GM23338 (cell line): ENCODE measurements around the gene ROCK2. TPM values are rescaled to one million over a fixed set of nuclear protein-coding genes. Genes with fewer than 3 reads are reported as not detected.

ENCODE experiments used
- ATAC-seq: fragments of 200-7000 bp; cut with Tn5 transposase; 3 replicates; pipeline ENCODE4 v1.9.1; 2020
- DNase-seq: peaks from one replicate; pipeline ENCODE4 v3.0.0-alpha.2; 2015; ENCODE audit warnings: low spot score
- H2AFZ ChIP-seq: fragments of 200-600 bp; sonication (generic); 2 replicates; pipeline ENCODE4 v1.8.0; 2016; ENCODE audit warnings: antibody characterized with exemption, mild to moderate bottlenecking, moderate library complexity
- H3F3A ChIP-seq: fragments of 200-600 bp; sonication (generic); replicated peaks from 2 replicates; pipeline ENCODE4 v1.8.0; 2017; ENCODE audit warnings: antibody characterized with exemption, mixed run types, low read depth
- H3K27ac ChIP-seq: fragments of 200-600 bp; sonication (generic); 2 replicates; pipeline ENCODE4 v1.6.1; 2016; ENCODE audit warnings: low read depth
- H3K27me3 ChIP-seq: fragments of 200-600 bp; sonication (generic); 2 replicates; pipeline ENCODE4 v1.8.0; 2016; ENCODE audit warnings: mild to moderate bottlenecking, mixed run types, moderate library complexity; ENCODE audit not compliant: insufficient read depth
- H3K36me3 ChIP-seq: fragments of 200-600 bp; sonication (generic); 2 replicates; pipeline ENCODE4 v1.8.0; 2016; ENCODE audit warnings: mild to moderate bottlenecking; ENCODE audit not compliant: insufficient read depth
- H3K4me1 ChIP-seq: fragments of 200-600 bp; sonication (generic); 2 replicates; pipeline ENCODE4 v1.8.0; 2016; ENCODE audit warnings: mild to moderate bottlenecking, moderate library complexity; ENCODE audit not compliant: insufficient read depth
- H3K4me2 ChIP-seq: fragments of 200-600 bp; sonication (generic); 2 replicates; pipeline ENCODE4 v1.7.1; 2017; ENCODE audit warnings: mixed run types
- H3K4me3 ChIP-seq: fragments of 200-600 bp; sonication (generic); 2 replicates; pipeline ENCODE4 v1.6.1; 2016; ENCODE audit warnings: mixed run types
- H3K79me2 ChIP-seq: fragments of 200-600 bp; sonication (generic); replicated peaks from 2 replicates; pipeline ENCODE4 v1.8.0; 2017; ENCODE audit warnings: mild to moderate bottlenecking; ENCODE audit not compliant: insufficient read depth
- H3K9me2 ChIP-seq: fragments of 200-600 bp; sonication (generic); 2 replicates; pipeline ENCODE4 v1.8.0; 2017; ENCODE audit not compliant: insufficient read depth
- H4K20me1 ChIP-seq: fragments of 200-600 bp; sonication (generic); replicated peaks from 2 replicates; pipeline ENCODE4 v1.8.0; 2017; ENCODE audit warnings: mild to moderate bottlenecking; ENCODE audit not compliant: insufficient read depth
- H3K27ac Mint-ChIP-seq: 2 replicates; pipeline ENCODE4 v1.8.0; 2020; ENCODE audit warnings: inconsistent platforms, mild to moderate bottlenecking, moderate library complexity, mixed read lengths
- H3K27me3 Mint-ChIP-seq: 3 replicates; pipeline ENCODE4 v1.8.0; 2022; ENCODE audit warnings: low read depth, mild to moderate bottlenecking, moderate library complexity, mixed read lengths, inconsistent platforms; ENCODE audit not compliant: insufficient read depth, poor library complexity
- H3K36me3 Mint-ChIP-seq: 3 replicates; pipeline ENCODE4 v1.8.0; 2021; ENCODE audit warnings: low read depth, mild to moderate bottlenecking, inconsistent platforms, moderate library complexity, mixed read lengths
- H3K4me1 Mint-ChIP-seq: 3 replicates; pipeline ENCODE4 v1.8.0; 2020; ENCODE audit warnings: mild to moderate bottlenecking, inconsistent platforms, mixed read lengths
- H3K4me3 Mint-ChIP-seq: 3 replicates; pipeline ENCODE4 v1.8.0; 2021; ENCODE audit warnings: moderate library complexity, mild to moderate bottlenecking, inconsistent platforms, mixed read lengths
- H3K9me3 Mint-ChIP-seq: 3 replicates; pipeline ENCODE4 v1.8.0; 2020; ENCODE audit warnings: moderate library complexity, mild to moderate bottlenecking, inconsistent platforms, mixed read lengths
- CREB1 ChIP-seq: fragments of 250-450 bp; sonication (Bioruptor Pico); IDR thresholded peaks from 2 replicates; pipeline ENCODE4 v1.5.0; 2020; ENCODE audit warnings: low read depth, mild to moderate bottlenecking, moderate library complexity
- ETS1 ChIP-seq: IDR thresholded peaks from 2 replicates; pipeline ENCODE4 v1.6.1; 2016; ENCODE audit warnings: antibody characterized with exemption
- EZH2 ChIP-seq: fragments of 200-600 bp; sonication (generic); IDR thresholded peaks from one replicate; pipeline ENCODE4 v1.8.0; 2017; ENCODE audit warnings: antibody characterized with exemption, mild to moderate bottlenecking, low read depth; ENCODE audit not compliant: unreplicated experiment
- POLR2AphosphoS5 ChIP-seq: IDR thresholded peaks from 2 replicates; pipeline ENCODE4 v1.6.1; 2016; ENCODE audit warnings: antibody characterized with exemption, low read depth
- REST ChIP-seq: IDR thresholded peaks from one replicate; pipeline ENCODE4 v1.6.1; 2018; ENCODE audit warnings: antibody characterized with exemption; ENCODE audit not compliant: unreplicated experiment
- ZNF114 ChIP-seq: fragments of 250-450 bp; sonication (Bioruptor Pico); IDR thresholded peaks from 2 replicates; pipeline ENCODE4 v1.5.0; 2020; ENCODE audit warnings: mild to moderate bottlenecking, moderate library complexity
- ZNF331 ChIP-seq: fragments of 250-450 bp; sonication (Bioruptor Pico); IDR thresholded peaks from 2 replicates; pipeline ENCODE4 v1.5.0; 2020; ENCODE audit warnings: low read depth, mild to moderate bottlenecking, moderate library complexity
- ZNF462 ChIP-seq: fragments of 250-450 bp; sonication (Bioruptor Pico); IDR thresholded peaks from 2 replicates; pipeline ENCODE4 v1.5.0; 2020; ENCODE audit warnings: mild to moderate bottlenecking, moderate library complexity
- polyA plus RNA-seq: library from polyadenylated mRNA; unstranded; fragments of >200 nt; fragmentation: Nextera tagmentation; extraction: Ambion mirVana; gene quantifications from 2 replicates; pipeline ENCODE4 v1.2.1, GENCODE V29; 2016
- total RNA-seq: library from RNA; depleted of rRNA; stranded (reverse); fragments of >200 nt; shearing (Covaris generic); gene quantifications from 2 replicates; pipeline ENCODE4 v1.2.3, GENCODE V29; 2014

The ROCK2 gene
- total and polyA plus RNA-seq, 2 experiments from 2014 or later, result 16.4 to 28.0 TPM

- TF ChIP-seq ZNF462 (no peak), ZNF331 (CRISPR knock-in tag) (no peak), POLR2AphosphoS5 (no peak), ZNF114 (CRISPR knock-in tag) (no peak)
These were observed 184.8 kb downstream of the ROCK2 start (continued) for GRCh38 chr2:11159574-11160170.

GRCh38 chr2:11158916-11159573 is 185.4 kb downstream of the ROCK2 start:
- Mint-ChIP-seq H3K27me3 (peaks cover 14% of the 10 kb centered on the region), H3K4me1 (peaks cover 9% of the 10 kb centered on the region), H3K4me3 (no peak overlapping the region), H3K9me3 (no peaks in the 10 kb centered on the region; the same call in 1 of the 3 replicates), H3K36me3 (no peaks in the 10 kb centered on the region; the same call in 2 of the 3 replicates), H3K27ac (no peak overlapping the region)
- Histone ChIP-seq H3K27ac (no peak overlapping the region), H3K4me1 (no peaks in the 10 kb centered on the region; the same call in 1 of the 2 replicates), H2AFZ (no peak overlapping the region), H3K79me2 (no peaks in the 10 kb centered on the region), H3K4me3 (no peak overlapping the region), H3K9me2 (no peaks in the 10 kb centered on the region), H4K20me1 (no peaks in the 10 kb centered on the region), H3K36me3 (no peaks in the 10 kb centered on the region), H3K4me2 (no peak overlapping the region), H3F3A (peaks cover 12% of the 10 kb centered on the region; the same call in 1 of the 2 replicates), H3K27me3 (peaks cover 6% of the 10 kb centered on the region; the same call in 1 of the 2 replicates)
- DNase-seq (no peak), ATAC-seq (no peak)
- no peak for TF ChIP-seq POLR2AphosphoS5
- no peak for TF ChIP-seq REST
- no peak for TF ChIP-seq ZNF331 (CRISPR knock-in tag)
- no peak for TF ChIP-seq EZH2
- no peak for TF ChIP-seq ETS1
- TF ChIP-seq ZNF114 (CRISPR knock-in tag), result no peak
- TF ChIP-seq CREB1 (CRISPR knock-in tag), result no peak
